ENCODE data around the gene EOGT. TPM values are rescaled to one million over a fixed set of nuclear protein-coding genes. Genes with fewer than 3 reads are reported as not detected.

Gene EOGT
- total RNA-seq, 1 donor from 2014 or later: 8.9 TPM

- TF ChIP-seq, protein P1, sequence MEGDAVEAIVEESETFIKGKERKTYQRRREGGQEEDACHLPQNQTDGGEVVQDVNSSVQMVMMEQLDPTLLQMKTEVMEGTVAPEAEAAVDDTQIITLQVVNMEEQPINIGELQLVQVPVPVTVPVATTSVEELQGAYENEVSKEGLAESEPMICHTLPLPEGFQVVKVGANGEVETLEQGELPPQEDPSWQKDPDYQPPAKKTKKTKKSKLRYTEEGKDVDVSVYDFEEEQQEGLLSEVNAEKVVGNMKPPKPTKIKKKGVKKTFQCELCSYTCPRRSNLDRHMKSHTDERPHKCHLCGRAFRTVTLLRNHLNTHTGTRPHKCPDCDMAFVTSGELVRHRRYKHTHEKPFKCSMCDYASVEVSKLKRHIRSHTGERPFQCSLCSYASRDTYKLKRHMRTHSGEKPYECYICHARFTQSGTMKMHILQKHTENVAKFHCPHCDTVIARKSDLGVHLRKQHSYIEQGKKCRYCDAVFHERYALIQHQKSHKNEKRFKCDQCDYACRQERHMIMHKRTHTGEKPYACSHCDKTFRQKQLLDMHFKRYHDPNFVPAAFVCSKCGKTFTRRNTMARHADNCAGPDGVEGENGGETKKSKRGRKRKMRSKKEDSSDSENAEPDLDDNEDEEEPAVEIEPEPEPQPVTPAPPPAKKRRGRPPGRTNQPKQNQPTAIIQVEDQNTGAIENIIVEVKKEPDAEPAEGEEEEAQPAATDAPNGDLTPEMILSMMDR (IDR thresholded peaks at IDR 0.05; ENCODE audit: unreplicated experiment): no peak
- H3K27me3 Mint-ChIP-seq (ENCODE audit: low read depth): no peaks in the 10 kb centered on the region
- H3K36me3 Mint-ChIP-seq: peaks cover 4% of the 10 kb centered on the region
- H3K27ac Mint-ChIP-seq: no peak overlapping the region
- H3K4me3 Mint-ChIP-seq: no peak overlapping the region
- no peak for DNase-seq (ENCODE audit: low spot score in 2 of 2, unreplicated experiment in 2 of 2)
- H3K9me3 Mint-ChIP-seq: no peaks in the 10 kb centered on the region
- no peaks in the 10 kb centered on the region for H3K4me1 Mint-ChIP-seq
Measured at GRCh38 chr3:68999158-68999557, 14.3 kb downstream of the EOGT start.

DNA sequence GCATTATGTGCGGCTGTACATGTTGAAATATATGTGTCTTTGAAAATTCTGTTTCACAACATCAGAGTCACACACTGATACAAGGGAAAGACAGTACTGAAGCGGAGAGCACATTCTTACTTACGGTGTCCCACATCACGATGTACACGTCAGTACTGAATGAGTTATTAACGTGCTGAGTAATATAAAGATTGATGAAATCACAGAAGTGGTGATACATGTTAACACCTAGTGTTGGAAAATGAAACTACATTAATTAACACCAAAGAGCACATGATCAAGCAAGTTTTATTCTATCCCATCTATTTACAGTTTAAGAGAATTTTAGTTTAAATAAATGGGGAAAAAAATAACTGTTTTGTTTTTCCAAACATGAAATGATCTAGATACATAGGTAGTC lies 15.6 kb downstream of the EOGT start:
- peaks cover 9% of the 10 kb centered on the region for H3K36me3 Mint-ChIP-seq

DNA sequence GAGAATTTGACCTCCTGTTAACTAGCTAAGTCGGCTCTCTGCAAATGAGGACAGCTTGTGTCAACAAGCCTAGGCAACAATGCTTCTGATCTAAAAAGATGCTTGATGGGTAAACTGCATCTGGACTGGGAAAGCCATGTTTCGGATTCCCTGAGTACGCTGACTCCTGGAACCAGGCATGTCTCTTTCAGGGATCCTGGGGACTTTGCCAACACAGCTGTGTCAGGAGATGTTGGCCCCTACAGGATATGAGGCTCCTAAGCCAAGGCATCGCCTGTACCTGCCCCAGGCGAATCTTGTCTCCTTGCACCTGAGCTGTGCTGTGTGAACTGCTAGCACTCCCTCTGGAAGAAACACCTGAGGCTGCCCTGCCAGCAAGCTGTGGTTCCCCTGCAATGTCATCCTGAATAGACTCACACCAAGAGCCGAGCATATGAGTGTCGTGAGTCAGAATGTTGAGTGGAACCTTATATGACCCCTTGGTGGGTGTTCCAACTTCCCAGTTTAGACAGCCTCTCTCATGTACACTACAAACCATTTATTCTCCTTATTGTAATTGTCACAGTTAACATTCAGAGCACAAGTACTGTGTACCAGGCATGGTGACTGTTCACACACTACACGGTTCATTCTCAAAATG lies 17.0 kb downstream of the EOGT start:
- H3K36me3 Mint-ChIP-seq: peaks cover 15% of the 10 kb centered on the region

More for the DNA sequence above, 15.6 kb downstream of the EOGT start:
- TF ChIP-seq, protein P1 (IDR thresholded peaks at IDR 0.05; ENCODE audit: unreplicated experiment): no peak
- Mint-ChIP-seq H3K27me3 (ENCODE audit: low read depth) (no peaks in the 10 kb centered on the region), H3K4me3 (no peak overlapping the region), H3K27ac (no peak overlapping the region), H3K4me1 (no peaks in the 10 kb centered on the region), H3K9me3 (peaks cover 3% of the 10 kb centered on the region)
- DNase-seq (ENCODE audit: low spot score in 2 of 2, unreplicated experiment in 2 of 2): no peak

GRCh38 chr3:68988740-68989139 lies 24.7 kb downstream of the EOGT start:
- no peaks in the 10 kb centered on the region for H3K27me3 Mint-ChIP-seq (ENCODE audit: low read depth)
- H3K4me1 Mint-ChIP-seq: no peaks in the 10 kb centered on the region
- peaks cover 32% of the 10 kb centered on the region for H3K36me3 Mint-ChIP-seq
- DNase-seq (ENCODE audit: low spot score in 2 of 2, unreplicated experiment in 2 of 2): no peak
- TF ChIP-seq, protein P1 (IDR thresholded peaks at IDR 0.05; ENCODE audit: unreplicated experiment): no peak
- peaks cover 3% of the 10 kb centered on the region for H3K9me3 Mint-ChIP-seq
- H3K4me3 Mint-ChIP-seq: no peak overlapping the region
- H3K27ac Mint-ChIP-seq: no peak overlapping the region

More for the DNA sequence above, 17.0 kb downstream of the EOGT start:
- Mint-ChIP-seq H3K27me3 (ENCODE audit: low read depth) (no peaks in the 10 kb centered on the region), H3K4me1 (no peaks in the 10 kb centered on the region), H3K4me3 (no peak overlapping the region), H3K27ac (no peak overlapping the region), H3K9me3 (peaks cover 3% of the 10 kb centered on the region)
- no peak for DNase-seq (ENCODE audit: low spot score in 2 of 2, unreplicated experiment in 2 of 2)
- TF ChIP-seq, protein P1 (IDR thresholded peaks at IDR 0.05; ENCODE audit: unreplicated experiment): no peak

DNA sequence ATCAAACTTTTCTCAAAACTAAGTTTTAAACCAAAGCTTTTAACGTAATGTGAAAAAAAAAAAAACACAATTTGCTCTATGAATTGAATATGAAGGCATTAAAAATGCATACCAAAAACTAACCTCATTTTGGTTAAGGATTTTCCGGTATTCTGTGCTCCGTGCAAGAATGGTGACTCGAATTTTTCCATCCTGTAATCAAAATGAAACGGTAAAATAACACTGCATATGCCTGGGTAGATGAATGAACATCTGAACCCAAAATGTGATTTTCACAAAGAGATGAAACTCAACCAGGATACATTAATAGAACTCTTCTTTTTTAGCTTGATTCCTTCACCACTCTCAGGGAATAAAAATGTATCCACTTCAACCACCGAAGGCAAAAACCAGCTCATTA lies 26.2 kb downstream of the EOGT start:
- H3K9me3 Mint-ChIP-seq: no peaks in the 10 kb centered on the region
- H3K4me1 Mint-ChIP-seq: no peaks in the 10 kb centered on the region
- DNase-seq (ENCODE audit: low spot score in 2 of 2, unreplicated experiment in 2 of 2): no peak
- no peak overlapping the region for H3K4me3 Mint-ChIP-seq
- TF ChIP-seq, protein P1 (IDR thresholded peaks at IDR 0.05; ENCODE audit: unreplicated experiment): no peak
- H3K27ac Mint-ChIP-seq: no peak overlapping the region
- H3K27me3 Mint-ChIP-seq (ENCODE audit: low read depth): no peaks in the 10 kb centered on the region
- H3K36me3 Mint-ChIP-seq: peaks cover 31% of the 10 kb centered on the region
